GM18873 (cell line): Measurements from ENCODE around the gene MMP27.

Source experiments
- ATAC-seq: cut with Tn5 transposase; IDR thresholded peaks from one replicate; pipeline ENCODE4 v1.9.1; 2021; ENCODE audit warnings: mild to moderate bottlenecking, moderate library complexity, moderate number of reproducible peaks; ENCODE audit not compliant: unreplicated experiment, low FRiP score

The MMP27 gene

GRCh38 chr11:102703826-102704493 lies 1.6 kb downstream of the MMP27 start:
- ATAC-seq = no peak

GRCh38 chr11:102695201-102695600 lies 10.4 kb downstream of the MMP27 start:
- ATAC-seq = no peak

- no peak for ATAC-seq
Observed at GRCh38 chr11:102685754-102686153, 19.8 kb downstream of the MMP27 start.

- ATAC-seq = no peak
Observed at GRCh38 chr11:102685338-102685737, 20.2 kb downstream of the MMP27 start.

GRCh38 chr11:102683277-102683676 lies 22.3 kb downstream of the MMP27 start:
- ATAC-seq = no peak

- no peak for ATAC-seq
Observed at GRCh38 chr11:102680945-102681344, 24.6 kb downstream of the MMP27 start.

- no peak for ATAC-seq
Observed at GRCh38 chr11:102678022-102678421, 27.5 kb downstream of the MMP27 start.

- no peak for ATAC-seq
Observed at GRCh38 chr11:102676084-102676483, 29.5 kb downstream of the MMP27 start.

- peak; percentile 78 for ATAC-seq
Observed at GRCh38 chr11:102669664-102670063, 35.9 kb downstream of the MMP27 start.

GRCh38 chr11:102666331-102666957 lies 39.1 kb downstream of the MMP27 start:
- ATAC-seq = peak; percentile 44

- no peak for ATAC-seq
Observed at GRCh38 chr11:102664001-102664752, 41.4 kb downstream of the MMP27 start.

- no peak for ATAC-seq
Observed at GRCh38 chr11:102662607-102663006, 43.0 kb downstream of the MMP27 start.

- ATAC-seq = no peak
Observed at GRCh38 chr11:102661040-102661439, 44.5 kb downstream of the MMP27 start.

- ATAC-seq = no peak
Observed at GRCh38 chr11:102656528-102656927, 49.0 kb downstream of the MMP27 start.

GRCh38 chr11:102655547-102655946 lies 50.0 kb downstream of the MMP27 start:
- no peak for ATAC-seq

GRCh38 chr11:102654761-102655160 lies 50.8 kb downstream of the MMP27 start:
- ATAC-seq = no peak

- no peak for ATAC-seq
Observed at GRCh38 chr11:102653744-102654291, 51.8 kb downstream of the MMP27 start.

- ATAC-seq = no peak
Observed at GRCh38 chr11:102647430-102647829, 58.1 kb downstream of the MMP27 start.

- ATAC-seq = no peak
Observed at GRCh38 chr11:102643941-102644340, 61.6 kb downstream of the MMP27 start.
